Kidney (tissue), 14 donors: Measurements from ENCODE around the gene KLHL10. TPM values are rescaled to one million over a fixed set of nuclear protein-coding genes. Genes with fewer than 3 reads are reported as not detected.

Experiments used
- DNase-seq, 5 donors: peaks; one replicate each; pipeline ENCODE4 v3.0.0-alpha.2; 2013 to 2020
- FAIRE-seq: peaks from 2 replicates; lab custom pipeline; 2012; peaks lifted over from hg19 to GRCh38; lab: Jason Lieb, UNC
- H3K27ac ChIP-seq, 2 donors: one replicate each; pipeline ENCODE4 v1.7.0; 2013; ENCODE audit warnings: low read depth in 2 of 2, low read length in 2 of 2, inconsistent platforms in 1 of 2
- H3K27me3 ChIP-seq: one replicate; pipeline ENCODE4 v1.7.1; 2013; ENCODE audit warnings: low read length, inconsistent platforms; ENCODE audit not compliant: control insufficient read depth, insufficient read depth
- H3K36me3 ChIP-seq, 3 donors: one replicate each; pipeline versions ENCODE4 v1.7.0 to v1.7.1; 2013; ENCODE audit warnings: low read length in 3 of 3, control low read depth in 1 of 3, inconsistent platforms in 1 of 3; ENCODE audit not compliant: insufficient read depth in 3 of 3, control insufficient read depth in 2 of 3
- H3K4me1 ChIP-seq, 3 donors: one replicate each; pipeline versions ENCODE4 v1.7.0 to v1.7.1; 2013; ENCODE audit warnings: low read length in 3 of 3, inconsistent platforms in 1 of 3, low read depth in 1 of 3; ENCODE audit not compliant: control insufficient read depth in 2 of 3, insufficient read depth in 2 of 3
- H3K4me3 ChIP-seq, 3 donors: one replicate each; pipeline versions ENCODE4 v1.7.0 to v1.8.1; 2013; ENCODE audit warnings: low read length in 3 of 3, control low read depth in 1 of 3, inconsistent platforms in 1 of 3
- H3K9ac ChIP-seq, 3 donors: one replicate each; pipeline versions ENCODE4 v1.7.0 to v1.7.1; 2013; ENCODE audit warnings: low read length in 3 of 3, control low read depth in 1 of 3, inconsistent platforms in 1 of 3
- H3K9me3 ChIP-seq, 3 donors: one replicate each; pipeline versions ENCODE4 v1.7.0 to v1.7.1; 2013; ENCODE audit warnings: low read length in 3 of 3, control low read depth in 1 of 3, inconsistent platforms in 1 of 3; ENCODE audit not compliant: control insufficient read depth in 2 of 3, insufficient read depth in 1 of 3
- CTCF ChIP-seq: IDR thresholded peaks from 3 replicates; pipeline ENCODE4 v1.5.1; 2012; ENCODE audit warnings: mild to moderate bottlenecking, moderate library complexity, borderline replicate concordance; ENCODE audit not compliant: insufficient read depth; ENCODE audit errors: extremely low read depth
- intact Hi-C: fragments of 100-400 bp; cut with DNase I; formaldehyde crosslinking; loops from one replicate; pipeline ENCODE4 v1.11.1; 2022
- polyA plus RNA-seq: library from polyadenylated mRNA; stranded (reverse); fragments of 350-450 nt; fragmentation: Illumina TruSeq; extraction: RNeasy Lipid Tissue Mini Kit (QIAGEN cat#74804); gene quantifications from one replicate; pipeline ENCODE4 v1.2.3, GENCODE V29; 2014; ENCODE audit warnings: low read depth, low replicate concordance; ENCODE audit not compliant: insufficient read depth
- total RNA-seq: library from RNA; stranded (reverse); fragmentation: NEBNext Ultra II Directional; extraction: Animal tissue kit (Norgen Biotek cat#: 25700); gene quantifications from one replicate; pipeline ENCODE4 v1.2.1, GENCODE V29; 2021
- donor health status: control.
- donor health status: control.
- donor health status: control.
- donor health status: control.
- donor health status: control.
- donor health status: DM: yes; HTN: yes; CAD: no.
- donor health status: Normal renal cell carcinoma (clear cell type).

The KLHL10 gene
- total and polyA plus RNA-seq, 2 donors from 2014 or later, result 0.28 TPM; not detected in 1

- FAIRE-seq, result no peak
- H3K36me3 ChIP-seq, result peaks cover 7 to 45% (median 31%) of the 10 kb centered on the region in 3 donors
- intact Hi-C loops, result no loop called here
- no peaks in the 10 kb centered on the region for H3K4me1 ChIP-seq
- no peak overlapping the region for H3K4me3 ChIP-seq
- no peak overlapping the region for H3K9ac ChIP-seq
- TF ChIP-seq CTCF, result no peak
- H3K27ac ChIP-seq, result no peak overlapping the region
- DNase-seq, result no peak
- no peaks in the 10 kb centered on the region for H3K9me3 ChIP-seq
- no peaks in the 10 kb centered on the region for H3K27me3 ChIP-seq
These were observed 42.5 kb downstream of the KLHL10 start for GRCh38 chr17:41880130-41880529.

GRCh38 chr17:41882756-41883155 lies 45.1 kb downstream of the KLHL10 start:
- H3K4me3 ChIP-seq, result no peak overlapping the region
- no peaks in the 10 kb centered on the region for H3K9me3 ChIP-seq
- no peaks in the 10 kb centered on the region for H3K27me3 ChIP-seq
- DNase-seq (no peak), FAIRE-seq (no peak)
- peaks cover 12 to 71% (median 46%) of the 10 kb centered on the region in 3 donors for H3K36me3 ChIP-seq
- intact Hi-C loops, result no loop called here
- H3K9ac ChIP-seq, result no peak overlapping the region
- no peak for TF ChIP-seq CTCF
- H3K4me1 ChIP-seq, result no peaks in the 10 kb centered on the region
- no peak overlapping the region for H3K27ac ChIP-seq

- TF ChIP-seq CTCF, result peak; percentile 27
- Histone ChIP-seq H3K9me3 (no peaks in the 10 kb centered on the region), H3K4me3 (no peak overlapping the region), H3K4me1 (no peaks in the 10 kb centered on the region), H3K27ac (no peak overlapping the region), H3K9ac (no peak overlapping the region), H3K36me3 (peaks cover 5 to 69% (median 38%) of the 10 kb centered on the region in 3 donors), H3K27me3 (no peaks in the 10 kb centered on the region)
- FAIRE-seq (no peak), DNase-seq (peak in 3 of 5 donors; percentile 44 to 54 (median 46))
- intact Hi-C loops, result no loop called here
These were observed 48.1 kb downstream of the KLHL10 start for GRCh38 chr17:41885733-41886132.
